Common myeloid progenitor, CD34-positive (primary cell): ENCODE measurements around the gene OSGIN1.

Experiments used
- CTCF ChIA-PET: fragments of 350-600 bp; sonication (Branson Sonifier 250); formaldehyde crosslinking; loops from one replicate; lab custom pipeline; 2021; ENCODE audit warnings: antibody characterized with exemption; lab: Charles Lee
- POLR2A ChIA-PET: fragments of 350-600 bp; sonication (Branson Sonifier 250); formaldehyde crosslinking; loops from one replicate; lab custom pipeline; 2021; ENCODE audit warnings: antibody characterized with exemption; lab: Charles Lee
- DNase-seq, 3 donors: peaks; one replicate each; pipeline versions ENCODE4 v3.0.0 to v3.0.0-alpha.2; 2013
- H3K27ac ChIP-seq, 2 experiments: 1 replicate in 1 of 2; 2 replicates in 1 of 2; pipeline ENCODE4 v1.7.0; 2013; ENCODE audit warnings: inconsistent platforms in 2 of 2, low read length in 2 of 2, mild to moderate bottlenecking in 2 of 2, low read depth in 1 of 2, moderate library complexity in 1 of 2; ENCODE audit not compliant: severe bottlenecking in 2 of 2, insufficient read depth in 1 of 2, poor library complexity in 1 of 2
- H3K27me3 ChIP-seq, 5 experiments: replicated peaks in 2 of 5; 1 replicate in 3 of 5; 2 replicates in 2 of 5; pipeline versions ENCODE4 v1.6.1 to v1.7.0; 2013; ENCODE audit warnings: low read length in 4 of 5, mild to moderate bottlenecking in 2 of 5, moderate library complexity in 2 of 5, inconsistent platforms in 1 of 5; ENCODE audit not compliant: insufficient read depth in 5 of 5, control insufficient read depth in 4 of 5
- H3K36me3 ChIP-seq, 4 experiments: 1 replicate in 2 of 4; 2 replicates in 2 of 4; pipeline versions ENCODE4 v1.6.1 to v1.7.0; 2013; ENCODE audit warnings: low read length in 3 of 4, control low read depth in 1 of 4, mild to moderate bottlenecking in 1 of 4; ENCODE audit not compliant: control insufficient read depth in 4 of 4, insufficient read depth in 4 of 4
- H3K4me1 ChIP-seq, 4 experiments: 1 replicate in 3 of 4; 2 replicates in 1 of 4; pipeline versions ENCODE4 v1.6.1 to v1.7.1; 2013; ENCODE audit warnings: low read length in 3 of 4, mild to moderate bottlenecking in 3 of 4, control low read depth in 1 of 4, inconsistent platforms in 1 of 4, moderate library complexity in 1 of 4; ENCODE audit not compliant: control insufficient read depth in 4 of 4, insufficient read depth in 4 of 4; ENCODE audit errors: control extremely low read depth in 1 of 4
- H3K4me3 ChIP-seq, 7 experiments: 1 replicate in 4 of 7; 2 replicates in 3 of 7; pipeline versions ENCODE4 v1.5.1 to v1.7.0; 2013; ENCODE audit warnings: mild to moderate bottlenecking in 7 of 7, low read length in 6 of 7, moderate library complexity in 6 of 7, inconsistent platforms in 2 of 7, low read depth in 2 of 7, control low read depth in 1 of 7; ENCODE audit not compliant: insufficient read depth in 4 of 7, control insufficient read depth in 1 of 7; ENCODE audit errors: extremely low read depth in 1 of 7
- H3K9me3 ChIP-seq, 5 experiments: 1 replicate in 4 of 5; 2 replicates in 1 of 5; pipeline versions ENCODE4 v1.6.1 to v1.7.1; 2013; ENCODE audit warnings: low read length in 4 of 5, mild to moderate bottlenecking in 2 of 5, inconsistent platforms in 1 of 5, low read depth in 1 of 5, moderate library complexity in 1 of 5; ENCODE audit not compliant: control insufficient read depth in 4 of 5, insufficient read depth in 2 of 5; ENCODE audit errors: control extremely low read depth in 1 of 5
- WGBS: methylation state at CpG from one replicate; pipeline ENCODE4 v1.1.5; 2013; ENCODE audit not compliant: insufficient coverage; 5-methylcytosine and 5-hydroxymethylcytosine counted together

OSGIN1 gene

GRCh38 chr16:83917152-83918120, 35.6 kb upstream of the OSGIN1 start:
- DNase-seq, result no peak
- Histone ChIP-seq H3K36me3 (peaks cover 27 to 74% (median 51%) of the 10 kb centered on the region in 4 experiments), H3K4me1 (no peaks in the 10 kb centered on the region), H3K9me3 (no peaks in the 10 kb centered on the region), H3K27ac (no peak overlapping the region), H3K27me3 (no peaks in the 10 kb centered on the region), H3K4me3 (no peak overlapping the region)
- 98% methylated on average over 49 of the region's 51 CpGs for WGBS
- POLR2A ChIA-PET, result no interaction called here
- CTCF ChIA-PET, result no interaction called here

- H3K27me3 ChIP-seq, result no peaks in the 10 kb centered on the region
- DNase-seq, result no peak
- H3K27ac ChIP-seq, result no peak overlapping the region
- ChIA-PET POLR2A (no interaction called here), CTCF (no interaction called here)
- H3K9me3 ChIP-seq, result no peaks in the 10 kb centered on the region
- 100% methylated on average over 1 of the region's 2 CpGs for WGBS
- H3K4me3 ChIP-seq, result no peak overlapping the region
- peaks cover 19 to 55% (median 36%) of the 10 kb centered on the region in 4 experiments for H3K36me3 ChIP-seq
- no peaks in the 10 kb centered on the region for H3K4me1 ChIP-seq
Measured at GRCh38 chr16:83920894-83921491, 32.0 kb upstream of the OSGIN1 start.

GRCh38 chr16:83923581-83924365, 29.3 kb upstream of the OSGIN1 start:
- H3K27me3 ChIP-seq, result no peaks in the 10 kb centered on the region
- H3K4me1 ChIP-seq, result no peaks in the 10 kb centered on the region
- no peaks in the 10 kb centered on the region for H3K9me3 ChIP-seq
- WGBS, result 96% methylated on average over 27 of the region's 31 CpGs
- no peak overlapping the region for H3K4me3 ChIP-seq
- H3K36me3 ChIP-seq, result peaks cover 10 to 33% (median 24%) of the 10 kb centered on the region in 4 experiments
- ChIA-PET CTCF (interaction anchor here (0.9 to 1.4 kb wide), 3 partner anchors 10 to 142 kb away, joined by 3 to 4 read pairs (median 3); no protein-coding TSS in a partner anchor), POLR2A (no interaction called here)
- DNase-seq, result no peak
- H3K27ac ChIP-seq, result no peak overlapping the region

GRCh38 chr16:83924686-83925085, 28.4 kb upstream of the OSGIN1 start:
- H3K9me3 ChIP-seq, result no peaks in the 10 kb centered on the region
- no peaks in the 10 kb centered on the region for H3K4me1 ChIP-seq
- no peak overlapping the region for H3K4me3 ChIP-seq
- no peak for DNase-seq
- CTCF ChIA-PET, result interaction anchor here (1.2 to 1.4 kb wide), 2 partner anchors 11 to 12 kb away, joined by 3 read pairs; no protein-coding TSS in a partner anchor
- 96% methylated on average over 13 of the region's 13 CpGs for WGBS
- H3K27me3 ChIP-seq, result no peaks in the 10 kb centered on the region
- H3K36me3 ChIP-seq, result peaks cover 3 to 25% (median 16%) of the 10 kb centered on the region in 4 experiments
- no peak overlapping the region for H3K27ac ChIP-seq
- POLR2A ChIA-PET, result no interaction called here

- Histone ChIP-seq H3K27me3 (no peaks in the 10 kb centered on the region), H3K9me3 (no peaks in the 10 kb centered on the region), H3K4me3 (no peak overlapping the region), H3K36me3 (peaks cover 2 to 20% (median 11%) of the 10 kb centered on the region in 4 experiments), H3K27ac (no peak overlapping the region), H3K4me1 (no peaks in the 10 kb centered on the region)
- POLR2A ChIA-PET, result no interaction called here
- DNase-seq, result no peak
- WGBS, result 97% methylated on average over 11 of the region's 12 CpGs
- CTCF ChIA-PET, result interaction anchor here (1.0 to 2.6 kb wide), 5 partner anchors 11 to 140 kb away, joined by 3 to 9 read pairs (median 4); no protein-coding TSS in a partner anchor
Measured at GRCh38 chr16:83925095-83925905, 27.7 kb upstream of the OSGIN1 start.

GRCh38 chr16:83925957-83926725, 26.9 kb upstream of the OSGIN1 start:
- 75% methylated on average over 27 of the region's 27 CpGs for WGBS

More at GRCh38 chr16:83925957-83926725, 26.9 kb upstream of the OSGIN1 start:
- Histone ChIP-seq H3K4me1 (no peaks in the 10 kb centered on the region), H3K4me3 (no peak overlapping the region), H3K36me3 (peaks cover 2 to 20% (median 9%) of the 10 kb centered on the region in 4 experiments), H3K9me3 (no peaks in the 10 kb centered on the region), H3K27me3 (no peaks in the 10 kb centered on the region), H3K27ac (no peak overlapping the region)
- no peak for DNase-seq
- ChIA-PET CTCF (interaction anchor here (0.6 to 2.6 kb wide), 12 partner anchors 10 to 1246 kb away, joined by 3 to 9 read pairs (median 4); no protein-coding TSS in a partner anchor), POLR2A (no interaction called here)
